Measurements from ENCODE around the gene GPR55. TPM values are rescaled to one million over a fixed set of nuclear protein-coding genes. Genes with fewer than 3 reads are reported as not detected.

The GPR55 gene
- total RNA-seq, 4 donors from 2014 or later, result 0.72 to 1.2 TPM; not detected in 2

GRCh38 chr2:230958820-230959756 is 34.0 kb upstream of the GPR55 start:
- TF ChIP-seq, protein P1, sequence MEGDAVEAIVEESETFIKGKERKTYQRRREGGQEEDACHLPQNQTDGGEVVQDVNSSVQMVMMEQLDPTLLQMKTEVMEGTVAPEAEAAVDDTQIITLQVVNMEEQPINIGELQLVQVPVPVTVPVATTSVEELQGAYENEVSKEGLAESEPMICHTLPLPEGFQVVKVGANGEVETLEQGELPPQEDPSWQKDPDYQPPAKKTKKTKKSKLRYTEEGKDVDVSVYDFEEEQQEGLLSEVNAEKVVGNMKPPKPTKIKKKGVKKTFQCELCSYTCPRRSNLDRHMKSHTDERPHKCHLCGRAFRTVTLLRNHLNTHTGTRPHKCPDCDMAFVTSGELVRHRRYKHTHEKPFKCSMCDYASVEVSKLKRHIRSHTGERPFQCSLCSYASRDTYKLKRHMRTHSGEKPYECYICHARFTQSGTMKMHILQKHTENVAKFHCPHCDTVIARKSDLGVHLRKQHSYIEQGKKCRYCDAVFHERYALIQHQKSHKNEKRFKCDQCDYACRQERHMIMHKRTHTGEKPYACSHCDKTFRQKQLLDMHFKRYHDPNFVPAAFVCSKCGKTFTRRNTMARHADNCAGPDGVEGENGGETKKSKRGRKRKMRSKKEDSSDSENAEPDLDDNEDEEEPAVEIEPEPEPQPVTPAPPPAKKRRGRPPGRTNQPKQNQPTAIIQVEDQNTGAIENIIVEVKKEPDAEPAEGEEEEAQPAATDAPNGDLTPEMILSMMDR (IDR thresholded peaks at IDR 0.05), result no peak
- no peak for TF ChIP-seq POLR2AphosphoS5 (IDR thresholded peaks at IDR 0.05)
- no peak for TF ChIP-seq EP300 (IDR thresholded peaks at IDR 0.05)
- no peak for TF ChIP-seq POLR2A (IDR thresholded peaks at IDR 0.05)
- Histone ChIP-seq H3K9me3 (no peaks in the 10 kb centered on the region), H3K36me3 (no peaks in the 10 kb centered on the region), H3K4me1 (peaks cover 14% of the 10 kb centered on the region), H3K27ac (no peak overlapping the region), H3K27me3 (peaks cover 16% of the 10 kb centered on the region), H3K4me3 (no peak overlapping the region)
- WGBS, result 90% methylated on average over 8 of the region's 8 CpGs
- no peak for DNase-seq (ENCODE audit: low spot score in 2 of 2)

DNA sequence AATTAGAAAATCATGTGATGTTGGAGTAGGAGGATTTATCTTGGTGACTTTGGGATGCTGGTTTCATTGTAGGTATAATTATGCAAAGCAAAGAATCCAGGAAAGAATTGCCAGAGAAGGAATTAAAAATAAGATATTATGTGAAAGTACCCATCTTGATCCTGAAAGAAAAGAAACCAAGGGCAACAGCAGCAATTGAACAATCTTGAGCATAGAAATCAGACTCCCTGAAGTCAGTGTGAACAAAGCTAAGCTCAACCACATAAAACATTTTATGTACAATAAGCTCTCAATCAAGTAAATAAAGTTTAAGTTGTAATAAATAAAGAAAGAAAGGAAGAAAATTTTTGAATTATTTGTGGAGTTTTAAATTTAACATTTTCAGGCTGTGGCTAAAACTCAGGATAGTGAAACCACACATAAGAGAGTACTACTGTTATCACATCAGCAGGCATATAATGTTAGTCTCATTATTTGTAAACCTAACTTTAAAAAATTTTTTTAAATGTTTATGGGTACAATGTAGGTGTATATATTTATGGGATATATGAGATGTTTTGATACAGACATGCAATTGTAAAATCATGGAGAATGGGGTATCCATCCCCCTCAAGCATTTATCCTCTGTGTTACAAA is 32.8 kb upstream of the GPR55 start:
- no peak overlapping the region for H3K27ac ChIP-seq
- no peaks in the 10 kb centered on the region for H3K36me3 ChIP-seq
- H3K4me1 ChIP-seq, result peaks cover 14% of the 10 kb centered on the region
- peak overlapping the region; percentile 45 for H3K4me3 ChIP-seq
- TF ChIP-seq EP300 (IDR thresholded peaks at IDR 0.05) (no peak), POLR2A (IDR thresholded peaks at IDR 0.05) (no peak), POLR2AphosphoS5 (IDR thresholded peaks at IDR 0.05) (no peak)
- TF ChIP-seq, protein P1 (IDR thresholded peaks at IDR 0.05), result no peak
- H3K9me3 ChIP-seq, result no peaks in the 10 kb centered on the region
- DNase-seq (ENCODE audit: low spot score in 2 of 2), result no peak
- peaks cover 15% of the 10 kb centered on the region for H3K27me3 ChIP-seq

DNA sequence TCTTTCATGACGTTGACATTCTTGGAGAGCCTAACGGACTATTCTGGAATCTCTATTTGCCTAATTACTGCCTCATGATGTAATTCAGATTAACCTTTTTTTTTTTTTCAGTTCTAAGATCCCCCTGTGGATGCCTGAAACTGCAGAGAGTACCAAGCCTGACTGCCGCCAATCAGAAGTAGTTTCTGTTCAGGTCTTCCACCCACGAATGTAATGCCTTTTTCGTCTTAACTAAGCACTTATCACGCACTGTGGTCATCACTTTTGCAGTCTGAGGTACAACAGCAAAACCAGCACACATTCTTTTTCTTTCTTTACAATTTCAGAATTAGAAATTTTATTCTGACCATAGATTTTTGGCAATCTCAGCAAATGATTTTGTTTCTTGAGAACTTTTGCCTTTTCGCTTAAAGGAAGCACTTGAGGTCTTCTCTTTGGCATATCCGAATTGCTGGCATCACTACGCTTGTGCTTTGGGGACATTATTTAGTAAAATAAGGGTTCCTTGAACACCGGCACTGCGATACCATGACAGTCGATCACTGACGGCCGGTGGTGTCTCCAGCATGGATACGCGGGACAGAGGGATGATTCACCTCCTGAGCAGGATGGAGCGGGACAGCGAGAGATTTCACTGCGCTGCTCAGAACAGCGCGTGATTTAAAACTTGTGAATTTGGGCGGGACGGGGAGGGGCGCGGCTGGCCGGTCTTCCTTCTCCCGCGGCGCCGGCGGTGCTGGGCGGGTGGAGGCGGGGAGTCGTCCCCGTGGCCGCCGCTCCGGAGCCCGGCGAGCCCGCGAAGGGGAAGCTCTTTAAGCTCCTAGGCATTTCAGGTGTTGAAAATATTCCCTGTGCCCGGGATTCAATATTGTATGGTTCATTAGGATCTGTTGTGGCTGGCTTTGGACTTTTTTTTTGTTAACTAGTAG is 32.0 kb upstream of the GPR55 start:
- Histone ChIP-seq H3K27me3 (peaks cover 15% of the 10 kb centered on the region), H3K9me3 (no peaks in the 10 kb centered on the region), H3K4me1 (peaks cover 14% of the 10 kb centered on the region), H3K27ac (no peak overlapping the region), H3K36me3 (no peaks in the 10 kb centered on the region), H3K4me3 (peak overlapping the region; percentile 45)
- no peak for TF ChIP-seq EP300 (IDR thresholded peaks at IDR 0.05)
- no peak for TF ChIP-seq POLR2AphosphoS5 (IDR thresholded peaks at IDR 0.05)
- TF ChIP-seq POLR2A (IDR thresholded peaks at IDR 0.05), result no peak
- TF ChIP-seq, protein P1 (IDR thresholded peaks at IDR 0.05), result no peak
- DNase-seq (ENCODE audit: low spot score in 2 of 2), result no peak
- 6% methylated on average over 42 of the region's 43 CpGs for WGBS

- peaks cover 14% of the 10 kb centered on the region for H3K4me1 ChIP-seq
- H3K9me3 ChIP-seq, result no peaks in the 10 kb centered on the region
- WGBS, result 91% methylated on average over 1 of the region's 1 CpG
- peaks cover 7% of the 10 kb centered on the region for H3K27me3 ChIP-seq
- no peak for DNase-seq (ENCODE audit: low spot score in 2 of 2)
- TF ChIP-seq POLR2A (IDR thresholded peaks at IDR 0.05) (no peak), EP300 (IDR thresholded peaks at IDR 0.05) (no peak), POLR2AphosphoS5 (IDR thresholded peaks at IDR 0.05) (no peak)
- TF ChIP-seq, protein P1 (IDR thresholded peaks at IDR 0.05), result no peak
- no peaks in the 10 kb centered on the region for H3K36me3 ChIP-seq
- no peak overlapping the region for H3K27ac ChIP-seq
- H3K4me3 ChIP-seq, result no peak overlapping the region
These were observed 30.2 kb upstream of the GPR55 start for GRCh38 chr2:230955163-230955737.
